ENCODE data around the gene BMPER.

Gene BMPER

DNA sequence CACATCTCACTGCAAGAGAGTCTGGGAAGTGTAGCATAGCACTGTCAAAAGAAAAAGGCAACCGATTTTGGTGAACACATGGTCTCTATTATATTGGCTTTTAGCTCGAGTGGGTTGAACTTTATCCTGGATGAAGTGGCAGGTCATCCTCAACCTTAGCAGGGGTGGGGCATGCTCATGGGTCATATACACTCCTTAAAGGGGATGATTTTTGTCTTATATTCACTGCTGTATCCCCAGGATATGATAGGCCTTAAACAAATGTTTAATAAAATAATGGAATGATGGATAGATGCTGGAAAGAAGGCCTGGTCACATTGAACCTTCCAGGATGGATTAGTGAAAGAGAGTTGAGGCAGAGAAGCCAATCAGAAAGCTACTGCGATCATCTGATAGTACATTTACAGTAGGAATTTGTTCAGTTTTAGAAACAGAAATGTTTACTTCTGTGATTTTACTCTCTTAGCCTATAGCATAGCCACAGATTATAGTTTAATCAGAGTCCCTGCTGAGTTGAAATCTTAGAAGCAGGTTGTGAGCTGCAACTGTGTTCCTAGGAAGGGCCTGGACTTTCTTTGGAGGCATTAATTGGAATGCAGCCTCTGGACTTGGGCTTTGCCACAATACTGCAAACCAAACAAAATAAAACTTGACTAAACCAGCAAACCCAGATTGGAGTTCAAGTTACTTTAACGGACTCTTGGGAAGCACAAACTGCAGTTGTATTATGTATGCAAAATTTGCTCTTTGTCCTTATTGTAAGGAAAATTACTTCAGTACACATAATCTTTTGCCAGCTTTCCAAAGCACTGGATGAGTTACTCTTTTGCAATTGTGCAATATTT lies 138.3 kb downstream of the BMPER start:
- Histone ChIP-seq H3K4me3 (ENCODE audit: low read depth, low read length) (no peak overlapping the region), H3K36me3 (ENCODE audit: insufficient read depth, low read length) (0 out of 2 replicates have a peak, but pooled peaks cover 3% of the 10 kb centered on the region), H2AFZ (ENCODE audit: low read length, unreplicated experiment) (no peak overlapping the region), H3K27ac (ENCODE audit: low read depth, low read length) (no peak overlapping the region), H3K79me2 (ENCODE audit: control insufficient read depth, insufficient read depth, low read length, unreplicated experiment) (no peaks in the 10 kb centered on the region), H3K4me1 (ENCODE audit: control insufficient read depth, insufficient read depth, low read length, unreplicated experiment) (peaks cover 24% of the 10 kb centered on the region), H3K27me3 (ENCODE audit: insufficient read depth, low read length) (no peaks in the 10 kb centered on the region)

DNA sequence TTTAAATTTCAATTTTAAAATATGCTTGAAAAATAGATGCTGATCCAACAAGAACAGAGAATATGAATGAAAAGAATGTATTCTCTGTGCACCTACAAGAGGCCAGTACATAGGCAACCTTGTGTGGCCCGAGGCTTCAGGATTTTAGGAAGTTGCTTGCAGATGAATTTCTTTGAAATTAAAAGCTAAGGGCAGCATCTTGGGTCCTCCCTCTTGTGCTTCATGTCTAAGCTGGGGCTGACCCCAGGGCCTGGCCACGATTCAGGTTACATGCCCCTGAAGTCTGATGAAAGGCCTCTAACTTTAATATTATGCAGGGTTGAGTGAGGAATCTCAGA lies 138.9 kb downstream of the BMPER start:
- no peak overlapping the region for H2AFZ ChIP-seq (ENCODE audit: low read length, unreplicated experiment)
- H3K4me1 ChIP-seq (ENCODE audit: control insufficient read depth, insufficient read depth, low read length, unreplicated experiment) = peaks cover 24% of the 10 kb centered on the region
- no peaks in the 10 kb centered on the region for H3K27me3 ChIP-seq (ENCODE audit: insufficient read depth, low read length)
- H3K36me3 ChIP-seq (ENCODE audit: insufficient read depth, low read length) = 0 out of 2 replicates have a peak, but pooled peaks cover 5% of the 10 kb centered on the region
- H3K79me2 ChIP-seq (ENCODE audit: control insufficient read depth, insufficient read depth, low read length, unreplicated experiment) = no peaks in the 10 kb centered on the region
- H3K4me3 ChIP-seq (ENCODE audit: low read depth, low read length) = no peak overlapping the region
- H3K27ac ChIP-seq (ENCODE audit: low read depth, low read length) = no peak overlapping the region

DNA sequence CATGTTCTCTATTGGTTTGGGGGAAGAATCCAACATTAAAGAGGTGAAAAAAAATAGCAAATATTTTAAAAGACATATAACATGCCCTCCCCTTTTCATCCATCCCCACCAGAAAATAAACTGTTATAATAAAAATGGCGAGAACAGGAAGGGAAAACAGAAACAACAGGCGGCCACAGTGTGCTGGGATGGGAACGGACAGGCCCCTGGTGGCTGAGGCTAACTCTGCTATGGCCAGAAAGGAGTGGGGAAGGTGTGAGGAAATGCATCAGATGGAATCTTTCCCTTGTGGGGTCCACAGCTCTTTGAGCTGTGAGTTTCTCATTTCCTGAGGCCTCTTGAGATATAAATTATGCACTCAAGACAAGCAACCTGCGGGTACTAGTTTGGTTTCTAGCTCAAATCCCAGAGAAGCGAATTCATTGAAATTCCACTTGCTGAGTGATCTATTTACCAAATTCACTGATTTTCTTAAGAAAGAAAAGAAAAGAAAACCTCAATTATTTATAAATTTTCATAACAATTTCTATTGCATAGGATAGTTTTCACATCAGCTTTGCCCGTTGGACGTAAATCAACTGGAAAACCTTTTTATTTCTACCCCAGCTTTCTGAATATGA lies 139.5 kb downstream of the BMPER start:
- Histone ChIP-seq H3K79me2 (ENCODE audit: control insufficient read depth, insufficient read depth, low read length, unreplicated experiment) (no peaks in the 10 kb centered on the region), H3K27ac (ENCODE audit: low read depth, low read length) (no peak overlapping the region), H3K4me1 (ENCODE audit: control insufficient read depth, insufficient read depth, low read length, unreplicated experiment) (peaks cover 24% of the 10 kb centered on the region), H2AFZ (ENCODE audit: low read length, unreplicated experiment) (no peak overlapping the region), H3K36me3 (ENCODE audit: insufficient read depth, low read length) (0 out of 2 replicates have a peak, but pooled peaks cover 5% of the 10 kb centered on the region), H3K4me3 (ENCODE audit: low read depth, low read length) (no peak overlapping the region), H3K27me3 (ENCODE audit: insufficient read depth, low read length) (no peaks in the 10 kb centered on the region)

DNA sequence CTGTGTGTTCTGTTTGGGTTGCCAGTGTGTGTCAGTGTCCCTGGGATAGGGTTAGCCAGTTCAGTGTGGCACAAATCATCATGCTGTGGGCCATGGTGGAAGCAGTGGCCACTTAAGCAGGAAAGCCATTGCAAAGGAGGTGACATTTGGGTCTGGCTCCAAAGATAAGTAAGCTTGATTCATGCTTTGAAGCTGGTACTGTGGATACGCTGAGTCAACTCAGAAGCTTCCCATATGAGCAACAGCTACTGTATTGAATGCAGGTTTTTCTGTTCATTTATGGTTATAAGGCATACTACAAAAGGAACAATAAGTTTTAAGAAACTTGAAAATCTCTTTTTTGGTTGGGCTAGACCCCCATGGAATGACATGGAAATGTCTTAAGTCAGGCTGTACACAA lies 143.1 kb downstream of the BMPER start:
- Histone ChIP-seq H3K36me3 (ENCODE audit: insufficient read depth, low read length) (peaks cover 8% of the 10 kb centered on the region), H2AFZ (ENCODE audit: low read length, unreplicated experiment) (no peak overlapping the region), H3K27me3 (ENCODE audit: insufficient read depth, low read length) (no peaks in the 10 kb centered on the region), H3K79me2 (ENCODE audit: control insufficient read depth, insufficient read depth, low read length, unreplicated experiment) (no peaks in the 10 kb centered on the region), H3K27ac (ENCODE audit: low read depth, low read length) (no peak overlapping the region), H3K4me1 (ENCODE audit: control insufficient read depth, insufficient read depth, low read length, unreplicated experiment) (peaks cover 9% of the 10 kb centered on the region), H3K4me3 (ENCODE audit: low read depth, low read length) (no peak overlapping the region)

DNA sequence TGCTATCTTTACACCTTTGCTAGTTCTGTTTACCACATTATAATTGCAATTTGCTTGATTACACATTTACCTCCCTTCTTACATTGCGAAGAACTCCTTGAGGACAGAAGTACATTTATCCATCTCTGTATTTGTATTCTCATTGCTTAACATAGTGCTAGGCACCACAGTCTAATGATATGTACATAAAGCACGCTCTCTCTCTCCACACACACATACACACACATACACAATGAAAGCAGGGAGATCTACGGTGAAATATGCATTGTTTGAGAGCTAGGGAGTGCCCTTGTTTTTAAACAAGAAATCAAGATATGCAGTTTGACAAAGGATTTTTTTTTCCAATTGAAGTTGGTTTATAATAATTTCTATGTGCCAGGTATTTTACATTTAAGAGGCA lies 148.7 kb downstream of the BMPER start:
- Histone ChIP-seq H3K4me3 (ENCODE audit: low read depth, low read length) (no peak overlapping the region), H3K27ac (ENCODE audit: low read depth, low read length) (no peak overlapping the region), H3K36me3 (ENCODE audit: insufficient read depth, low read length) (peaks cover 8% of the 10 kb centered on the region), H3K4me1 (ENCODE audit: control insufficient read depth, insufficient read depth, low read length, unreplicated experiment) (peaks cover 14% of the 10 kb centered on the region), H2AFZ (ENCODE audit: low read length, unreplicated experiment) (no peak overlapping the region), H3K79me2 (ENCODE audit: control insufficient read depth, insufficient read depth, low read length, unreplicated experiment) (no peaks in the 10 kb centered on the region), H3K27me3 (ENCODE audit: insufficient read depth, low read length) (no peaks in the 10 kb centered on the region)

DNA sequence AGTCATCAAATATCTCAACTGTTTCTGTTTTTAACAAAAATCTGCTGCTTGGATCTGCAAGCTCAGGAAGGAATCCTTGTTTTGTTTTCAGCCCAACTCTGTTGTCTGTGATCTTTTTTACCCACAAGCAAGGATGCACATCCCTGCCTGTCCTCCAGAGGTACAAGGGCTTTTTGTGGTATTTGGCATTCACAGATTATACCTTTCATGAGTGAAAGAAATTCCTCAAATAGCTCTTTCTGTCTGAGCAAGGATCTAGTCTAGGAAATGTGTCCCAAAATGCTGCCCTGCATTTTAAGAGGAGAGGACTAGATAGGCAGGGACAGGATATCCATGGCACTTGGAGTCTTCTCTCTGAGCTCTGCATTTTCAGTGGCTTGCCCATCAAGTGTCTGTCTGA lies 151.8 kb downstream of the BMPER start:
- H3K79me2 ChIP-seq (ENCODE audit: control insufficient read depth, insufficient read depth, low read length, unreplicated experiment) = no peaks in the 10 kb centered on the region
- no peak overlapping the region for H2AFZ ChIP-seq (ENCODE audit: low read length, unreplicated experiment)
- H3K4me1 ChIP-seq (ENCODE audit: control insufficient read depth, insufficient read depth, low read length, unreplicated experiment) = peaks cover 42% of the 10 kb centered on the region
- no peak overlapping the region for H3K4me3 ChIP-seq (ENCODE audit: low read depth, low read length)
- H3K36me3 ChIP-seq (ENCODE audit: insufficient read depth, low read length) = peaks cover 7% of the 10 kb centered on the region
- H3K27ac ChIP-seq (ENCODE audit: low read depth, low read length) = no peak overlapping the region
- no peaks in the 10 kb centered on the region for H3K27me3 ChIP-seq (ENCODE audit: insufficient read depth, low read length)

DNA sequence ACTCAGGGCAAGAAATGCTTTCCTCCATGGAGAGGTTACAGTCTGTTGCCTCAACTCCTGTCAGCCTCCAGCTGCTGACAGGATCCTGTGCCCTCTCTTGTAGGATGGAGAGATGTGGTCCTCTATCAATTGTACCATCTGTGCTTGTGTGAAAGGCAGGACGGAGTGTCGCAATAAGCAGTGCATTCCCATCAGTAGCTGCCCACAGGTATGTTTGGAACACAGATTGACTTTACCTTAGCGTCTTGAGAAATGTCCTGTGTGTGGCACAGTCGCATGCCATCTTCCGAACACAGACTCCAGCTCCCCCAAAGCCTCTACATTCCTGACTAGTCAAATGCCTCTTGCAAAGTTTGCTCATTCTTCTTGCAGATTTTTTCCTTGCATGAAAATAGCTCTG lies 152.6 kb downstream of the BMPER start:
- H3K27ac ChIP-seq (ENCODE audit: low read depth, low read length) = no peak overlapping the region; the same call in 1 of the 2 replicates
- no peak overlapping the region for H2AFZ ChIP-seq (ENCODE audit: low read length, unreplicated experiment)
- no peaks in the 10 kb centered on the region for H3K79me2 ChIP-seq (ENCODE audit: control insufficient read depth, insufficient read depth, low read length, unreplicated experiment)
- no peaks in the 10 kb centered on the region for H3K27me3 ChIP-seq (ENCODE audit: insufficient read depth, low read length)
- no peak overlapping the region for H3K4me3 ChIP-seq (ENCODE audit: low read depth, low read length)
- peaks cover 9% of the 10 kb centered on the region; the same call in 1 of the 2 replicates for H3K36me3 ChIP-seq (ENCODE audit: insufficient read depth, low read length)
- peaks cover 49% of the 10 kb centered on the region for H3K4me1 ChIP-seq (ENCODE audit: control insufficient read depth, insufficient read depth, low read length, unreplicated experiment)

DNA sequence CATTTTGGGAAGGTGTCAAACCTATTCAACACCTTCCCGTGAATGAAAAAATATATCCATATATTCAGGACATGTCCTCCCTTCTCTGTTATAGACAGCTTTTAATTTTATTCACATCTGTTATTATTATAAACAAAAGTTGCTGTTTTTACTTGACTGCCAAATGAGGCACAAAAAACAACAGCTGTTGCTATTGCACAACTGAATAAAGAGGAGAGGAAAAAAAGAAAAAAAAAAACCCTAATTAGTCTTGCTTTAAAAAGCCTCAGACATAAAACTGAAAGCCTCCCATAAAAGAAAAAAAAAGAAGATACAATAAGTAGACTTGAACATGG lies 153.4 kb downstream of the BMPER start:
- H3K27ac ChIP-seq (ENCODE audit: low read depth, low read length) = peak overlapping the region; percentile 99

DNA sequence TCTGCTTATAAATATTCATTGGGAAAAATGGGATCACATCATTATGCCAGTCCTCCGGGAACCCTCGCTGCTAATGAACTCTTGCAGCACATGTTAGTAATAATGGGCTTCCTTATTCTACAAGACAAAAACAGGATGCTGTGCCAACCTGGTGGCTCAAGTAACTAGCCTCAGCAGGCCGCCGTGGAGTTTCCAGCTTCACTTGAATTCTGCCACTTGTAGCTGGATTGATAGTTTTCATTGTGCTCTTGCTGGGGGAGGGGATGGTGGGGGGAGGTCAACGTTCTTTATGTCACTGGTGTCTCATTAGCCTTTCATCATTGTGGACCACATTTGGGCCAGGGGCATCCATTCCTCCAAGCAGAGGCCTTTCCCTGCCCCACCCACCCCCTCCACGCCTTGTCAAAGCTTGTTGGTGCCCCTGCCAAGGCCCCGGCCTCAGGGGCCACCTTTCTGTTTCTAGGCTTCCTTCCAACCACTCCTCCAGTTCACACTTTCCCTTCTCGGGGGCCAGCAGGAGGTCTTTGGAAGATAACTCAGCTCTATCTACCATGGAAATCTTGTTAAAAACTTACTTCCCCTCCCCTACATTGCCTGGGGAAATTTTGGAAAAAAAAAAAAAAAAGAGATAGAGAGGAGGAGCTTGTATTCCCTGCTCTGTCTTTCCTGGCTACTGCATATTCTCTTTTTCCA lies 153.9 kb downstream of the BMPER start:
- H3K27me3 ChIP-seq (ENCODE audit: insufficient read depth, low read length) = no peaks in the 10 kb centered on the region
- H3K4me1 ChIP-seq (ENCODE audit: control insufficient read depth, insufficient read depth, low read length, unreplicated experiment) = peaks cover 49% of the 10 kb centered on the region
- no peak overlapping the region for H3K4me3 ChIP-seq (ENCODE audit: low read depth, low read length)
- peaks cover 11% of the 10 kb centered on the region; the same call in 1 of the 2 replicates for H3K36me3 ChIP-seq (ENCODE audit: insufficient read depth, low read length)
- no peaks in the 10 kb centered on the region for H3K79me2 ChIP-seq (ENCODE audit: control insufficient read depth, insufficient read depth, low read length, unreplicated experiment)
- H3K27ac ChIP-seq (ENCODE audit: low read depth, low read length) = peak overlapping the region; percentile 99
- H2AFZ ChIP-seq (ENCODE audit: low read length, unreplicated experiment) = peak overlapping the region; percentile 14

More for the DNA sequence above, 153.4 kb downstream of the BMPER start:
- Histone ChIP-seq H3K79me2 (ENCODE audit: control insufficient read depth, insufficient read depth, low read length, unreplicated experiment) (no peaks in the 10 kb centered on the region), H3K4me1 (ENCODE audit: control insufficient read depth, insufficient read depth, low read length, unreplicated experiment) (peaks cover 49% of the 10 kb centered on the region), H3K4me3 (ENCODE audit: low read depth, low read length) (no peak overlapping the region), H3K36me3 (ENCODE audit: insufficient read depth, low read length) (peaks cover 11% of the 10 kb centered on the region; the same call in 1 of the 2 replicates), H3K27me3 (ENCODE audit: insufficient read depth, low read length) (no peaks in the 10 kb centered on the region), H2AFZ (ENCODE audit: low read length, unreplicated experiment) (peak overlapping the region; percentile 64)

DNA sequence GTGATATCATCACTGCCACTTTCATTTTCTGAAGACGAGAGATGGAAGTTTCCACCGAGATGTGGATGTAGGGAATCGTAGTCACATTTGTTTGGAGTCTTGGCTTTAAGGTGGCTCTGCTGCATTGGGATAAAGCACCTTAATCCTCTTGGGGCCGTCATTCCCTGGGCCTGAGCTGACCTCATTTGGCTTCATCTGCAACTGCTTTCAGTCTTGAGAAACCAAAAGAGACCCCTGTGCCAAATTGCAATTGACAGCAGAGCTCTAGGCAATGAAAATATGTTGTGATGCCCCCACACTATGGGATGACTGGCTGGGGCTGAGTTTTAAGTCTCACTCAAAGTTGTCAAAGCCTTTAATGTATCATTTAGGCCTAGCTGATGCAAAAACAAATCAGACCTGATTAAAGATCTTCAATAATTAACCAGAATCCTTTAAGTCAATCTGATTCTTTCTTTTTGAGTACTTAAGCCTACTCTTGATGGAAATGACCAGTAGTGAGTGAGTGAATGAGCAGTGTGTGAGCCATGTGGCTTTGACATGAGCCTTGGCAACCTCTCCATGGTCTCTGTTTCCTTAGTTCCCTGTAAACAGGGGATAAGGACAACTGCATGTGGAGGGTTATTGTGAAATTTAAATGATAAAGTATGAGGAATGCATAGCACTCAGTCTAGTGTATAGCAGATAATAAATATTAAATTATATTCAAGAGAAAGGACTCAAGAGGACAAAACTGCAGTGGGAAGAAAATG lies 155.0 kb downstream of the BMPER start:
- peaks cover 11% of the 10 kb centered on the region; the same call in 1 of the 2 replicates for H3K36me3 ChIP-seq (ENCODE audit: insufficient read depth, low read length)
- H2AFZ ChIP-seq (ENCODE audit: low read length, unreplicated experiment) = no peak overlapping the region
- no peaks in the 10 kb centered on the region for H3K27me3 ChIP-seq (ENCODE audit: insufficient read depth, low read length)
- H3K4me1 ChIP-seq (ENCODE audit: control insufficient read depth, insufficient read depth, low read length, unreplicated experiment) = peaks cover 55% of the 10 kb centered on the region
- no peak overlapping the region for H3K4me3 ChIP-seq (ENCODE audit: low read depth, low read length)
- peak overlapping the region; percentile 99 for H3K27ac ChIP-seq (ENCODE audit: low read depth, low read length)
- no peaks in the 10 kb centered on the region for H3K79me2 ChIP-seq (ENCODE audit: control insufficient read depth, insufficient read depth, low read length, unreplicated experiment)
